ENCODE results near the gene SPA17.

SPA17 gene

GRCh38 chr11:124738713-124739478, 65.2 kb downstream of the SPA17 start:
- no peak overlapping the region for H3K9ac ChIP-seq (ENCODE audit: low read depth, low read length, poor library complexity, severe bottlenecking)
- H3K27me3 ChIP-seq (ENCODE audit: insufficient read depth, low read length, poor library complexity, severe bottlenecking), result no peaks in the 10 kb centered on the region
- H3K79me2 ChIP-seq (ENCODE audit: insufficient read depth, low read length), result no peaks in the 10 kb centered on the region
- peak overlapping the region; percentile 74 for H3K4me3 ChIP-seq (ENCODE audit: low read length, poor library complexity, severe bottlenecking)
- H3K36me3 ChIP-seq (ENCODE audit: insufficient read depth, low read length), result no peaks in the 10 kb centered on the region
- no peak for TF ChIP-seq EZH2phosphoT487 (IDR thresholded peaks at IDR 0.05; ENCODE audit: borderline replicate concordance)
- TF ChIP-seq, protein P1, sequence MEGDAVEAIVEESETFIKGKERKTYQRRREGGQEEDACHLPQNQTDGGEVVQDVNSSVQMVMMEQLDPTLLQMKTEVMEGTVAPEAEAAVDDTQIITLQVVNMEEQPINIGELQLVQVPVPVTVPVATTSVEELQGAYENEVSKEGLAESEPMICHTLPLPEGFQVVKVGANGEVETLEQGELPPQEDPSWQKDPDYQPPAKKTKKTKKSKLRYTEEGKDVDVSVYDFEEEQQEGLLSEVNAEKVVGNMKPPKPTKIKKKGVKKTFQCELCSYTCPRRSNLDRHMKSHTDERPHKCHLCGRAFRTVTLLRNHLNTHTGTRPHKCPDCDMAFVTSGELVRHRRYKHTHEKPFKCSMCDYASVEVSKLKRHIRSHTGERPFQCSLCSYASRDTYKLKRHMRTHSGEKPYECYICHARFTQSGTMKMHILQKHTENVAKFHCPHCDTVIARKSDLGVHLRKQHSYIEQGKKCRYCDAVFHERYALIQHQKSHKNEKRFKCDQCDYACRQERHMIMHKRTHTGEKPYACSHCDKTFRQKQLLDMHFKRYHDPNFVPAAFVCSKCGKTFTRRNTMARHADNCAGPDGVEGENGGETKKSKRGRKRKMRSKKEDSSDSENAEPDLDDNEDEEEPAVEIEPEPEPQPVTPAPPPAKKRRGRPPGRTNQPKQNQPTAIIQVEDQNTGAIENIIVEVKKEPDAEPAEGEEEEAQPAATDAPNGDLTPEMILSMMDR (conservative IDR thresholded peaks at IDR 0.05; ENCODE audit: low read length), result no peak
- H4K20me1 ChIP-seq (ENCODE audit: insufficient read depth, low read length, poor library complexity, severe bottlenecking), result peaks cover 3% of the 10 kb centered on the region
- peaks cover 26% of the 10 kb centered on the region for H3K4me1 ChIP-seq (ENCODE audit: insufficient read depth, low read length, poor library complexity, severe bottlenecking)
- H3K4me2 ChIP-seq (ENCODE audit: low read depth, low read length, poor library complexity, severe bottlenecking), result peak overlapping the region; percentile 62
- no peaks in the 10 kb centered on the region for H3K9me2 ChIP-seq (replicated peaks; ENCODE audit: low read depth, low read length)
- H3K9me3 ChIP-seq (ENCODE audit: insufficient read depth, low read depth, low read length), result no peaks in the 10 kb centered on the region
- no peaks in the 10 kb centered on the region for H3F3A ChIP-seq (ENCODE audit: low read depth)
- H2AFZ ChIP-seq (ENCODE audit: low read length), result peak overlapping the region; percentile 78; the same call in 1 of the 2 replicates

GRCh38 chr11:124739479-124740276, 66.0 kb downstream of the SPA17 start, which contains the start of gene NRGN:
Gene NRGN, plus strand, starts transcription at chr11:124739942. Its CDS starts 143 bp downstream, at chr11:124740085.
- H4K20me1 ChIP-seq (ENCODE audit: insufficient read depth, low read length, poor library complexity, severe bottlenecking), result peaks cover 3% of the 10 kb centered on the region
- H3K4me1 ChIP-seq (ENCODE audit: insufficient read depth, low read length, poor library complexity, severe bottlenecking), result peaks cover 26% of the 10 kb centered on the region
- H3K9me3 ChIP-seq (ENCODE audit: insufficient read depth, low read depth, low read length), result no peaks in the 10 kb centered on the region
- TF ChIP-seq, protein P1 (conservative IDR thresholded peaks at IDR 0.05; ENCODE audit: low read length), result no peak
- no peaks in the 10 kb centered on the region for H3K27me3 ChIP-seq (ENCODE audit: insufficient read depth, low read length, poor library complexity, severe bottlenecking)
- no peaks in the 10 kb centered on the region for H3K9me2 ChIP-seq (replicated peaks; ENCODE audit: low read depth, low read length)
- peak within 1 kb of the TSS; percentile 74 for H3K4me3 ChIP-seq (ENCODE audit: low read length, poor library complexity, severe bottlenecking)
- peak within 1 kb of the TSS; percentile 78 for H2AFZ ChIP-seq (ENCODE audit: low read length)
- peak within 1 kb of the TSS; percentile 54 for H3K9ac ChIP-seq (ENCODE audit: low read depth, low read length, poor library complexity, severe bottlenecking)
- H3K79me2 ChIP-seq (ENCODE audit: insufficient read depth, low read length), result no peaks in the 10 kb centered on the region
- H3K4me2 ChIP-seq (ENCODE audit: low read depth, low read length, poor library complexity, severe bottlenecking), result peak within 1 kb of the TSS; percentile 62
- no peaks in the 10 kb centered on the region for H3K36me3 ChIP-seq (ENCODE audit: insufficient read depth, low read length)
- H3F3A ChIP-seq (ENCODE audit: low read depth), result no peaks in the 10 kb centered on the region

DNA sequence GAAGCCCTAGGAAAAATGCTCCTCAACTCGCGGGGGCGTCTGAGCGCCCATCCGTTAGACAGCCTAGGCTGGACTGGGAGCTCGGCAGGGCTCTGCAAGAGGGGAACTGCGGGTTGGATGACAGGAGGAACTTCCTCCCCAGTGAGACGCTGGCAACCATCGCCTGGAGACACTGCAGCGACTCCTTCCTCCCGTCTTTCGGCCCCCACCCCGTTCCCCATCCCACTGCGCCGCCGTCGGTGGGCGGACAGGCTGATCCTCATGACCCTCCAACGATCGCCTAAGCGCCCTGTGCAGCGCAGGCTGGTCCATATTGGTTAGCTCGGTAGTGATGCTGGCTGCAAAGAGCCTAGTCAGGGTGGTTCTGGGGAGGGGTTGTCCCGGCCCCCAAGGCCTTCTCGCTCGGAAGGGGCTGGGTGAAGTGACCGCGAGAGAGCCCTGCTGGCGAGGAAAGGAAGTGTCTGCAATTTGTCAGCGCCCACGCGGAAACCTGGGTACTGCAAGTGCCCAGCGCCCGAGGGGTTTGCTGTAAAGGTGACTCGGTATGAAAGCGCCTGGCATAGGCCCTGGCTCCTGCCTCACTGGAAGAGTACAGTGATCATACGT, 66.7 kb downstream of the SPA17 start:
- H2AFZ ChIP-seq (ENCODE audit: low read length), result peak overlapping the region; percentile 76; the same call in 1 of the 2 replicates
- TF ChIP-seq EZH2phosphoT487 (IDR thresholded peaks at IDR 0.05; ENCODE audit: borderline replicate concordance), result no peak
- TF ChIP-seq, protein P1 (conservative IDR thresholded peaks at IDR 0.05; ENCODE audit: low read length), result peak; percentile 24
- H3K4me2 ChIP-seq (ENCODE audit: low read depth, low read length, poor library complexity, severe bottlenecking), result peak overlapping the region; percentile 62
- H3K36me3 ChIP-seq (ENCODE audit: insufficient read depth, low read length), result no peaks in the 10 kb centered on the region
- no peaks in the 10 kb centered on the region for H3K9me2 ChIP-seq (replicated peaks; ENCODE audit: low read depth, low read length)
- H3K9ac ChIP-seq (ENCODE audit: low read depth, low read length, poor library complexity, severe bottlenecking), result peak overlapping the region; percentile 54
- peaks cover 26% of the 10 kb centered on the region for H3K4me1 ChIP-seq (ENCODE audit: insufficient read depth, low read length, poor library complexity, severe bottlenecking)
- no peaks in the 10 kb centered on the region for H3F3A ChIP-seq (ENCODE audit: low read depth)
- no peaks in the 10 kb centered on the region for H3K9me3 ChIP-seq (ENCODE audit: insufficient read depth, low read depth, low read length)
- H3K4me3 ChIP-seq (ENCODE audit: low read length, poor library complexity, severe bottlenecking), result peak overlapping the region; percentile 74
- no peaks in the 10 kb centered on the region for H3K79me2 ChIP-seq (ENCODE audit: insufficient read depth, low read length)
- H4K20me1 ChIP-seq (ENCODE audit: insufficient read depth, low read length, poor library complexity, severe bottlenecking), result peaks cover 3% of the 10 kb centered on the region
- no peaks in the 10 kb centered on the region for H3K27me3 ChIP-seq (ENCODE audit: insufficient read depth, low read length, poor library complexity, severe bottlenecking)

All from Loucy (cell line).